ENCODE data around the gene LSM14A.

DNA sequence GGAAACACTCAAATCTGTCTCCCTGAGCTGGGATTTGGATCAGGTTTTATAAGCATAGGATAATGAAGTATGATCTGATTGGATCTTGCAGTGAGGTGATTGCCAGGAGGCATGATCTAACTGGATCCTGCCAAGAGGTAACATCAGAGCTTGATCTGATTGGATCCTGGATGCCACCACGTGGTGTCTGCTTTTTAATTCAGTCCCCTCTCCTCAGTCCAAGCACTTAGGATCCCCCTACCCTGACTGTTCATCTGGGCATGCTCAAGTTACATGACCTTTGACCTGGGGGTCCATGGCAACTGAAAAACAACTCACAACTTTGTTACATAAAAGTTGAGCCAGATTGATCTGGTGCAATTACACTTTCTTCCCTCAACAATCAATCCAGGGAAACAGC is 47.5 kb upstream of the LSM14A start:
- TF ChIP-seq, protein P1, sequence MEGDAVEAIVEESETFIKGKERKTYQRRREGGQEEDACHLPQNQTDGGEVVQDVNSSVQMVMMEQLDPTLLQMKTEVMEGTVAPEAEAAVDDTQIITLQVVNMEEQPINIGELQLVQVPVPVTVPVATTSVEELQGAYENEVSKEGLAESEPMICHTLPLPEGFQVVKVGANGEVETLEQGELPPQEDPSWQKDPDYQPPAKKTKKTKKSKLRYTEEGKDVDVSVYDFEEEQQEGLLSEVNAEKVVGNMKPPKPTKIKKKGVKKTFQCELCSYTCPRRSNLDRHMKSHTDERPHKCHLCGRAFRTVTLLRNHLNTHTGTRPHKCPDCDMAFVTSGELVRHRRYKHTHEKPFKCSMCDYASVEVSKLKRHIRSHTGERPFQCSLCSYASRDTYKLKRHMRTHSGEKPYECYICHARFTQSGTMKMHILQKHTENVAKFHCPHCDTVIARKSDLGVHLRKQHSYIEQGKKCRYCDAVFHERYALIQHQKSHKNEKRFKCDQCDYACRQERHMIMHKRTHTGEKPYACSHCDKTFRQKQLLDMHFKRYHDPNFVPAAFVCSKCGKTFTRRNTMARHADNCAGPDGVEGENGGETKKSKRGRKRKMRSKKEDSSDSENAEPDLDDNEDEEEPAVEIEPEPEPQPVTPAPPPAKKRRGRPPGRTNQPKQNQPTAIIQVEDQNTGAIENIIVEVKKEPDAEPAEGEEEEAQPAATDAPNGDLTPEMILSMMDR (conservative IDR thresholded peaks at IDR 0.05; ENCODE audit: low read length), result no peak
- no peak for TF ChIP-seq EZH2phosphoT487 (IDR thresholded peaks at IDR 0.05; ENCODE audit: borderline replicate concordance, low read depth, low read length)

Measured in OCI-LY7 (cell line).